SH-SY5Y (cell line): ENCODE results near the gene S100A6.
A peak's percentile ranks its signal among the peaks of the same experiment; 100 is the strongest.

Experiments
- GATA2 ChIP-seq: IDR thresholded peaks from 2 replicates; pipeline ENCODE4 v1.6.1; 2011; ENCODE audit warnings: mild to moderate bottlenecking, low read depth, low read length
- GATA3 ChIP-seq: IDR thresholded peaks from 2 replicates; pipeline ENCODE4 v1.6.1; 2011; ENCODE audit warnings: low read depth, mild to moderate bottlenecking, low read length, moderate library complexity

The S100A6 gene

DNA sequence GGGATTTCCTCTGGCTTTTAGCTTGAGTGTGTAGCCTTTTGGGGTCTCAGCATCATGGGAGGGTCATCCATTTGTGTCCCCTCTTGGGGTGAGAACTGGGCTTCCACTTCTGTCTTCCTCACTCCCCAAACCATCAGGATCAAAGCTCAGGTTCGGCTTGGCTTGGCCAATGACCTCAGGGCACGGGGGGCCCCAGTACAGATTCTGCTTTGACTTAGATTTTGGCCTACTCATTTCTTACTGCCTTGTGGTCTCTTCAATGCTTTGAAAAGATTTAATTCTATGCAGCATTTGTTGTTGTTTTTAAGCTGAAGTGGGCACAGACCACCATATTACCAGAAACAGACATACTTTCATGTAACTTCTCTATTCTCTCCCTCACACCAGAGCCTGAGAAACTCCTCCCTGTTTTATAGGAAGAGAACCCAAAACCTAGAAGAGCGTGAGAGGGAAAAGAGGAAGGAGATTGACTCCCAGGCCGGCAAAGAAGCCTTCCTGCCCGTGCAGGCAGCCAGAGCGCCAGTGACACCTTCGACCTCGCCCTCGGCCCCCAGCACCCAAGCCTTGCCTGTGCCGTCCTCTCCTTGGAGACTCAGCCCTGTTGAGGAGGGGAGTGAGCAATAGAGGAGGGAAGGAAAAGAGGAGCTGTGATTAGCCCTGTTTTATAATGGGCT lies 15.2 kb upstream of the S100A6 start:
- no peak for TF ChIP-seq GATA3
- no peak for TF ChIP-seq GATA2

DNA sequence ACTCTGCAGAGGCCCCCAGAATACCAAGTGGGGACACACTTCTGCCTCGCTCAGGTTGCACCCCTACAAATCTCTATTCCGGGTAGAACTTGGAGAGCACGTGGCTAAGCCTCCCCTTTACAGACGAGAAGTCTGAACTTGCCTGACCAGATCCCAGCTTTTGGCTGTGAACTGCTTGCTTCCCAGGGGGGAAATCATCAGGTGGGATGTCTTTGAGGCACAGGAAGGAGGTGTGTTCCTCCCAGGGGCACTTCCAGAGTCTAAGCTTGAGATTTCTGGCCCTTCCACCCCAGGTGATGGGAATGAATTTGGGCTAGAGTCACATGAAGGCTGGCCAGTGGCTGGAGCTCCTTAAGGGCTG lies 14.6 kb upstream of the S100A6 start:
- TF ChIP-seq GATA2 (no peak), GATA3 (no peak)

DNA sequence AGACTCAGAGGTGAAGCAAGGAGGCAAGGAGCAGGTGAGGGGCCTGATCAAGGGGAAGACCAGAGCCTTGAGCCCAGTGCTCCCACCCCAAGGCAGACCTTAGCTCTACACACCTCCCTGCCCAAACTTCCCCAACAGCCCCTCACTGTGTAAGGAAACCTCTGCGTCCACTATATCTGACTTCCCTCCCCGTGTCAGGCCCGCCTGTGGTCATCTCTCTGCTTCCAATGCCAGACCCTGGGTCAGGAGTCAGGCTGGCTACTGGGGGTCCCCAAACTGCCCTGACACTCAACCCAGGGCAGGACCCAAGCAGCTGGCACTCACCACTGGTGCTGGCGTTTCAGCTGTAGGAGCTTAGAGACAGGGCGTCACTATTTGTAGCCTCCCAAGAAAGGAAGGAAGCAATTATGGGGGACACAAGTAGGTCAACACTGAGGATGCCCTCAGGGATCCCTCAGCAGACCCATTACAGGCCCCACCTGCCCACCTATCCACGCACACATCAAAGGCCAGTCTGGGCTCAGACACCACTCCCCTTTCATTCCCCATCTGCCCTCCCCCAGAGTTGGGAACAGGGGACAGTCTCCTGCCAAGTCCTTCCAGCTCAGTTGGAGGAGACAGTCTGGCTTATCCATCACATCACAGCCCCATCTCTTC lies 14.1 kb upstream of the S100A6 start:
- no peak for TF ChIP-seq GATA2
- no peak for TF ChIP-seq GATA3

DNA sequence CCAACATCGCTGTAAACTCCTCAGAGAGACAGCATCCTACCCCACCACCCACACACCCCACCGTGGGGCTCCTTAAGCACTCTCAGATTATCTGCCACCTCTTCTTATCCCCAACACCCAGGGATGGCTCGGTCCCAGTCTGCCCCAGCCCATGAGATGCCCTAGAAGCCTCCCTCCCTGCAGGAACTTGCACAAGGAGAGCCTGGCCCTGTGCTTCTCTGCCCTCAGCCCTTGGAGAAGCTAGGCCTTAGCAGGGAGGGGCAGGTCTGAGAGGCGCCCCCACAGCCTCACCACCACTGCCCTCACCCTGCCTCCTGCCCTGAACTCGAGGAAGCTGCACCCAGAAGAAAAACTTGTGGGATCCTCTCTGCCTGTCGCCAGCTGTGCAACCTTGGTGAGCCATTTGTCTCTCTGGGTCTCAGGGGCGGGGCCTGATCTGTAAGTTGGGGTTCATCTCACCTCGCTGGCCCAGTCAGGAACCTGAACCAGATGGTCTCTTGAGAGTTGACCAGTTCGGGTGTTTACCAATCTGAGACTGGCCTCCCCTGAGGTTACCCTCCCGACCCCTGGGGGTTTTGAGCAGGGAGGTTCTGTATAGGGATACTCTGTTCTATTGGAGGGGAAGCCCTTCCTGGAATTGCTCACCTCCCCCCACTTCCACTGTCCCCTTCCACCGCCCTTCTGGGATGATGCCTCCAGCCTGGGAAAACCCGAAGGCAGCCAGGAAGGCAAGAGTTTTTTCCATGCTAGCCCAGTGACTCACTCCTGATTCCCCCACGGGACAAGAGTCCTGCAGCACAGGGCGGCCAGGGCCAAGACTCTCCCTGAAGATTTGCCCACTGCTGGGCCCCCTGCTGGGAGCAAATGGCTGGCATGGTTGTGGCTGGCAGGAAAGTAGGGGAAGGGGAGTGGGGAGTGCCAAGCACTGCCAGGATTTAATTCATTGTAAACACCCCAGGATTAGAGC lies 13.2 kb upstream of the S100A6 start, which contains the start of gene S100A3:
Gene S100A3, minus strand, starts transcription at position 537 of the 967 bp plus-strand sequence. CDS start 773 bp downstream, outside the sequence.
- TF ChIP-seq GATA3 = no peak
- no peak for TF ChIP-seq GATA2

DNA sequence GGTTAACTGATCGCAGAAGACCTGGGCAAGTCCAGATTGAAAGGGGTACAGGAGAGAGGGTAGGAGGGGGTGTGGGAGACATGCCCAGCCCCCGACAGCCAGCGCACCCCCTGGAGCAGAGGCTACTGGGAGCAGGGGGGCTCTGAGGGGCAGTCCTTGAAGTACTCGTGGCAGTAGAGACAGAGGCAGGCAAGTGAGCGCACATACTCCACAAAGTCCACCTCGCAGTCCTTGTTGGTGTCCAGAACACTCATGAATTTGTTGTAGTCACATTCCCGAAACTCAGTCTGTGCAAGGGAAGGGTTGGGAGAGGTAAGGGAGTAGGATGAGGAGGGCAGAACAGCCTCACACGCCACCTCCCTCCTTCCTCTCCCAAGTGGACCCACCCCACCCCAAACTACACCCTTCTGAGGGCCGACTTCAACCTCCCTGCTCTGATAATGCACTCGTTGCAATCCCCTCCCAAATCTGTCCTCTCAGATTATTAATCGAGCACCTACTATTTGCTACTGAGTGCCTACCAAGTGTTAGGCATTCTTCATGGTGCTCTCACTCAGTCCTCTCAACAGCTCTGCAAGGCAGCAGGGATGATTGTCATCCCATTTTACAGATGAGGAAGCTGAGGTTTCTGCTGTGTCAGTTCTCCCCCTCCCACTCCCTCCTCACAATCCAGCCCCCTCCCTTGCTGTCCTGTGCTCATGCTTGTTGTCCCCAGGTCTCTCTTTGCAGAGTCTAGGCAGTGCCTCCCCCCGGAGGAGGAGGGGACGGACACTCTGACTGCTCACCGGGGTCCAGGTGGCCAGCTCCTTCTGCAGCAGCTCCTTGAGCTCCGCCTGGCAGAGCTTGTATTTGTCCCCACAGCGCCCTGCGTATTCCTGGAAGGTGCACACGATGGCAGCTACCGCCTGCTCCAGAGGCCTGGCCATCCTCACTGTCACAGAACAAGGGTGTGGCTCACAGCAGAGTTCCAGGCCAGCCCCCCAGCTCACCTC lies 12.1 kb upstream of the S100A6 start:
- TF ChIP-seq GATA2 = no peak
- no peak for TF ChIP-seq GATA3

DNA sequence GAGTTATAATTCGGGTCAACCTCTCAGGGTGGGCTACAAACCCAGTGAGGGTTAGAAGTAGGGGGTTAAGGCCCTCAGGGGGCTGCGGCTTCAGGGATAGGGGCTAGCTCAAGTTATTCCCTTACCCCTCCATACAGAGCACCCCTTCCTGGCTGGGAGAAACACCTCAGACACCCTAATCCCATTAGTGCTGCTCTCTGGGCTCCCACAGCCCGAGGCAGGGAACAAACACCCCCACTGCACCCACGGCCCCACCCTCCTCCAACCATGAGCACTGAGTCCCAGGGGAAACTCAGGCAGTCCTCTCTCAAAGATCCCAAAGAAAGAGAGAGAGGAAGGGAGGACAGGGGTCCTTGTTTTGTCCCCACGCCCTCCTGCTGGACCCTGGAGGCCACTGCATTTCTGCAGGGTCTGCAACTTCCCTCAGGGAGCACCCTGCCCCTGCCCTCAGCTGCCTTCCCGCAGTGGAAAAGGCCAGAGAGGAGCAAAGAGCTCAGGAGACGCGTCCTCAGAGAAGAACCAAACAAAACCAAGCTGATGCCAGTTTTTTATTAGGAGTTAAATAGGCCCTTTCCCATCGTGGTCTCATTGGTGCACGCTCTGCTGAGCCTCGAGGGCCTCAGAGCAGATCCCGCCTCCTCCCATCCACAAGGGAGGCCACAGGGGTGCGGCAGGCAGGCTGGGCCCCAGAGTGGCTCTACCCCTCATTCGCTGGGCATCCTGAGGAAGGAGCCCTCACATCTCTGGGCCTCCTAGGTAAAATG lies 11.2 kb upstream of the S100A6 start:
- TF ChIP-seq GATA2 = no peak
- no peak for TF ChIP-seq GATA3

DNA sequence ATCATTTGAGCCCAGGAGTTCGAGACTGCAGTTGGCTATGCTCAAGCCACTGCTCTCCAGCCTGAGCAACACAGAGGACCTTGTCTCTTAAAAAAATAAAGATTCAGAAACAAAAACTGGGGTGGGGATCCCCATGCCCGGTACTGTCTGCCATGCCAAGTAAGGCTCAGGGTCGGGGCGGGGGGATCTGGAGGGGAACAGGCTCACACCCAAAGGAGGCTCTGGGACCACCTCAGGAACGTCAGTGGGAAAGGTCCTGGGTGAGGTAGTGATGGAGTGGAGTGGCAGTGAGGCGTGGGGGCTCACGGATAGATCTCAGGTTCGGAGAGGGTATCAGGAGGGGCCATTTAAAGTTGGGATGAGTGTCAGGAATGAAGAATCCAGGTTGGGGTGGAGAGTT lies 10.6 kb upstream of the S100A6 start:
- no peak for TF ChIP-seq GATA3
- no peak for TF ChIP-seq GATA2

DNA sequence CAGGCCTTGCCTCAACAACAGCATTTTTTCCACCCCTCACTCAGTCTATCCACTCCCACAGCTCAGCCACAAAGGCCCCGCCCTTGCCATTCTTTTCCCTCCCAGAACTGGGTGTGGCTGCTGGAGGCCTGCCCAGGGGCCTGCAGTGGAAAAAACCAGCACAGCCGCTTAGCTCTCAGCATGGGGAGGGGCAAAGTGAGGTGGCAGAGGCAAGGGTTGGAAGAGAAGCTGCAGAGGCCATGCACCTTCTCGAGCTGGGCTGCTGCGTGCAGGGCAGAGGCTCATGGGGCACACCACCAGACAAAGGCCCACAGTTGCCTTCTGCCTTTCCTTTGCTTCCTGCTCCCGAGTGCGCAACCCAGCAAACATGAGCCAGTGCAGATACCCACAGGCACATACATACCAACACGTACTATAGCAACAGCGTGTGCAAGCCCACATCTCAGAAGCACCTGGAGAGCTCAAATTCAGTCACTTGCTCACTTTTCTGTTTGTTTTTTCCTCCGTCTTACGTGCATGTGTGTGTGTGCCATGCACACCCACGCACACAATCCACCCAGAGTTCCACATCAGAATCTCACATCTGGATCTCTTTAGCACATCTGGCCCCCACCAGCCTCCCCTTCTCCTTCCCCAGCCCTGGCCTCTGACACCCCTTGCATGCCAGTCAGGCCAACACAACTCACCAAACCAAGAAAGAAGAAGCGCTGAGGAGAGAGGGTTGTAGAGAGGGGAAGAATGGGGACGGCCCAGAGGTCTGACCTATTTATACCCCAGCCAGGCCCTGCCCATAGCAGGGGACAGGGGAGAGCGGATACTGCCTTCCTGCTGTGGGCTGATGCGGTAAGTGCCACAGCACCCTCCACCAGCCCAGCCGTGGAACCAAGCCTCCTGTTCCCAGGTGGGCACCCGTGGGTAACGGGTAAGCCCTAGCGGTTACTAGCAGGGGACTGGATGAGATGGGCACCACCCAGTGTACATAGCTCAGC lies 9.6 kb upstream of the S100A6 start, which contains the start of gene S100A4:
Gene S100A4, minus strand, starts transcription at position 740 of the 989 bp plus-strand sequence. CDS start 1,012 bp downstream, outside the sequence.
- no peak for TF ChIP-seq GATA3
- TF ChIP-seq GATA2 = peak; percentile 62

DNA sequence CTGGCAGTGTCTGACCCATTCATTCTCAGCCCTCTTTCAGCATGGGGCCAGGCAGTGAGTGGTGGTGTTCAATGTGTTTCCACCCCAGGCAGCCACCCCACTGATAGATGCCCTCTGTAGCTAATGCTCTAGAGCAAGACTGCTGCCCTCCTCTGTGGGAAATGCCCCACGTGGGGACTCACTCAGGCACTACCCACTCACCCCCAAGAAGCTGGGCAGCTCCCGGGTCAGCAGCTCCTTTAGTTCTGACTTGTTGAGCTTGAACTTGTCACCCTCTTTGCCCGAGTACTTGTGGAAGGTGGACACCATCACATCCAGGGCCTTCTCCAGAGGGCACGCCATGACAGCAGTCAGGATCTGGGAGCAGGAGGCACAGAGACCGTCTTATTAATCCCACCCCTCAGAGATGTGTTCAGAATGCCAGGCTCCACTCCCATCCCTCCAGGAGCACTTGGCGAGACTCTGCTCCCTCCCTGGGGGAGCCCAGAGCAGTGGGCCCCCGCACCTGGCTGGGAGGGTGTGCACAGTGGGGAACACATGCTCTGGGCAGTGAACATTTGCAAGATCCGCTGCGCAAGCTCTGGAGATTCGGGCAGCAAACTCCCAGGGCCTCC lies 8.8 kb upstream of the S100A6 start:
- TF ChIP-seq GATA2 = no peak
- no peak for TF ChIP-seq GATA3

DNA sequence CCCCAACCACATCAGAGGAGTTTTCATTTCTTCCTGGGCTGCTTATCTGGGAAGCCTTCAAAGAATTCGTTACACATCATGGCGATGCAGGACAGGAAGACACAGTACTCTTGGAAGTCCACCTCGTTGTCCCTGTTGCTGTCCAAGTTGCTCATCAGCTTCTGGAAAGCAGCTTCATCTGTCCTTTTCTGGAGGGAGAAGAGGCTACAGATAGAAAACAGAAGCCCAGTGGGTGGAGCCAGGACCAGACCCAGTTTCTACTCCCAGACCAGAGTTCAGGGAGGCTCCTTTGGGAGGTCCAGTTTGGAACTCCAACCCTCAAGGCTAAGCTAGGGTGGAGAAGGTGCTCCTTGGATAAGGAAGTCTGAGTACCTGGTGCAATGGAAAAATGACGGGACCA lies 7.9 kb upstream of the S100A6 start:
- TF ChIP-seq GATA2 (no peak), GATA3 (no peak)

DNA sequence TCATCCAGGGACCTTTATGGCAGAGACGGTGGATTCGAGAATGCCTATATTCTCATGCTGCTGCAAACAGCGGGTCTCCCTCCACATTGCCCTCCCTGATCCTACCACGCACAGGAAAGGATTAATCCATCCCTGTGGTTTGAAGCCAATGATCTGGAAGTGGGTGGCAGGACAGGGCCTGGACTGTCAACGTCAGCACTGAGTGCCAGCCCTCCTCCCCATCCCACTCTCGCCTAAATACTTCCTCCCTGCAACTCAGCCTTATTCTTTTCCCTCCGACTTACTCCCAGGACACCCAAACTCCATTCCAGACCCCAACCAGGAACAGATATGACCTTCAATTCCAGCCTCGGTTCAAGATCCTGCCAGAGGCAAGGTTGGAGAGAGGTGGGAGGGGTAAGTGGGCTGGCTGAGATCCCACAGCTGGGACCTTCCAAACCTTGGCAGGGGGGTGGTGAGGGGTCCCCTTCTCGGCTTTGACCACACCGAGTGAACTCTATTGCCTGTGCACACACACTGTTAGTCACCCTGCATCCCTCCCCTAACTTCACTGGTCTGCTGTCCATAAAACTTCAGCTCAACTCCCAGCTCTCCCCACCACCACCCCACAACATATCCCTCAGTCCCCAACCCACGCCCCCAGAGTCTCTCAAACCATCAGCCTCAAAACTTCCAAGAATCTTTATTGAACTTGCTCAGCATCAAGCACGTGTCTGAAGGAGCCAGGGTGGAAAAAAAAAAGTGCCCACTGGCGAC lies 7.3 kb upstream of the S100A6 start:
- TF ChIP-seq GATA2 (no peak), GATA3 (no peak)
